Gastroesophageal sphincter (tissue), 4 donors: Measurements from ENCODE around the gene KCNH2. TPM values are rescaled to one million over a fixed set of nuclear protein-coding genes. Genes with fewer than 3 reads are reported as not detected.
"Not testable (repeated sequence)": the region's sequence is repeated elsewhere in the genome, so short reads cannot be mapped to it uniquely, and the experiment has no call there.

ENCODE experiments used
- ATAC-seq: fragments of 150-250 bp; one replicate; pipeline ENCODE4 v1.9.1; 2016; ENCODE audit warnings: mild to moderate bottlenecking, moderate library complexity
- H3K27ac ChIP-seq, 4 donors: fragments of 200-600 bp; sonication (generic) in 3 of 4; 1 replicate in 3 of 4; 2 replicates in 1 of 4; pipeline ENCODE4 v1.5.1; 2016 to 2019
- H3K27me3 ChIP-seq: fragments of 200-600 bp; sonication (generic); one replicate; pipeline ENCODE4 v1.5.1; 2019
- H3K36me3 ChIP-seq, 2 donors: fragments of 200-600 bp; sonication (generic); one replicate each; pipeline ENCODE4 v1.5.1; 2019; ENCODE audit warnings: control low read depth in 1 of 2
- H3K4me1 ChIP-seq, 3 donors: fragments of 200-600 bp; sonication (generic); 1 replicate in 2 of 3; 2 replicates in 1 of 3; pipeline ENCODE4 v1.5.1; 2016 to 2019; ENCODE audit warnings: control low read depth in 2 of 3
- H3K4me3 ChIP-seq, 2 donors: fragments of 200-600 bp; sonication (generic); one replicate each; pipeline ENCODE4 v1.5.1; 2019; ENCODE audit warnings: mild to moderate bottlenecking in 1 of 2, moderate library complexity in 1 of 2
- H3K9me3 ChIP-seq, 3 donors: fragments of 200-600 bp; sonication (generic); one replicate each; pipeline ENCODE4 v1.5.1; 2017 to 2019; ENCODE audit warnings: control low read depth in 2 of 3
- CTCF ChIP-seq, 4 experiments: fragments of 200-600 bp in 2 of 4; fragments of 450-650 bp in 2 of 4; sonication (generic) in 1 of 4; IDR thresholded peaks; one replicate each; pipeline ENCODE4 v1.5.1; 2017 to 2019; ENCODE audit warnings: antibody characterized with exemption in 4 of 4, mild to moderate bottlenecking in 2 of 4, moderate library complexity in 2 of 4
- EP300 ChIP-seq: sonication (generic); formaldehyde crosslinking; IDR thresholded peaks from one replicate; pipeline ENCODE4 v1.6.1; 2017; ENCODE audit warnings: antibody characterized with exemption, mild to moderate bottlenecking
- POLR2A ChIP-seq, 2 donors: fragments of 450-650 bp; IDR thresholded peaks; one replicate each; pipeline ENCODE4 v1.6.1; 2017; ENCODE audit warnings: antibody characterized with exemption in 2 of 2, mild to moderate bottlenecking in 2 of 2, moderate library complexity in 1 of 2
- POLR2AphosphoS5 ChIP-seq: sonication (generic); formaldehyde crosslinking; IDR thresholded peaks from one replicate; pipeline ENCODE4 v1.6.1; 2017; ENCODE audit warnings: antibody characterized with exemption
- WGBS, 2 donors: methylation state at CpG; one replicate each; pipeline ENCODE4 v1.1.5; 2018; ENCODE audit warnings: low coverage in 1 of 2; 5-methylcytosine and 5-hydroxymethylcytosine counted together
- total RNA-seq, 4 donors: library from RNA; depleted of rRNA; stranded (reverse); fragments of >200 nt; gene quantifications; one replicate each; pipeline ENCODE4 v1.1.0, GENCODE V29; 2016

The KCNH2 gene
- total RNA-seq, 4 donors from 2014 or later: 26.6 to 63.8 (median 36.3) TPM

GRCh38 chr7:150911590-150912267 lies 66.4 kb downstream of the KCNH2 start:
- 58 to 75% methylated on average over 4 to 8 of the region's 11 CpGs for WGBS, 2 donors
- H3K4me1 ChIP-seq: no peaks in the 10 kb centered on the region
- H3K27ac ChIP-seq: no peak overlapping the region
- H3K9me3 ChIP-seq: no peaks in the 10 kb centered on the region
- TF ChIP-seq EP300: no peak
- TF ChIP-seq POLR2A (IDR thresholded peaks at IDR 0.05): no peak
- no peaks in the 10 kb centered on the region for H3K36me3 ChIP-seq
- no peak overlapping the region for H3K4me3 ChIP-seq
- ATAC-seq: no peak
- peaks cover 8% of the 10 kb centered on the region for H3K27me3 ChIP-seq

GRCh38 chr7:150910996-150911422 lies 67.1 kb downstream of the KCNH2 start:
- H3K27me3 ChIP-seq: peaks cover 8% of the 10 kb centered on the region
- H3K36me3 ChIP-seq: no peaks in the 10 kb centered on the region
- H3K4me1 ChIP-seq: no peaks in the 10 kb centered on the region
- H3K9me3 ChIP-seq: no peaks in the 10 kb centered on the region
- TF ChIP-seq EP300 (no peak), POLR2A (IDR thresholded peaks at IDR 0.05) (no peak), POLR2AphosphoS5 (no peak), CTCF (IDR thresholded peaks at IDR 0.05) (no peak)
- 68 to 76% methylated on average over 3 to 6 of the region's 12 CpGs for WGBS, 2 donors
- no peak overlapping the region for H3K4me3 ChIP-seq
- H3K27ac ChIP-seq: no peak overlapping the region
- ATAC-seq: no peak

GRCh38 chr7:150910305-150910995 lies 67.7 kb downstream of the KCNH2 start:
- not testable (repeated sequence) for H3K27me3 ChIP-seq, H3K9me3 ChIP-seq, ATAC-seq, H3K36me3 ChIP-seq, H3K27ac ChIP-seq, H3K4me3 ChIP-seq, H3K4me1 ChIP-seq
- WGBS, 2 donors: 57 to 60% methylated on average over 2 to 4 of the region's 8 CpGs

GRCh38 chr7:150909200-150909995 lies 68.7 kb downstream of the KCNH2 start:
- no peak overlapping the region for H3K27ac ChIP-seq
- H3K4me3 ChIP-seq: no peak overlapping the region
- H3K36me3 ChIP-seq: no peaks in the 10 kb centered on the region
- no peak for ATAC-seq
- no peaks in the 10 kb centered on the region for H3K9me3 ChIP-seq
- H3K4me1 ChIP-seq: peaks cover 0 to under 1% (median under 1%) of the 10 kb centered on the region in 3 donors
- 51 to 63% methylated on average over 5 to 8 of the region's 8 CpGs for WGBS, 2 donors
- TF ChIP-seq CTCF (IDR thresholded peaks at IDR 0.05) (no peak), POLR2AphosphoS5 (no peak), EP300 (no peak), POLR2A (IDR thresholded peaks at IDR 0.05) (no peak)
- peaks cover 8% of the 10 kb centered on the region for H3K27me3 ChIP-seq

GRCh38 chr7:150908173-150908572 lies 69.9 kb downstream of the KCNH2 start:
- WGBS, 2 donors: 83 to 88% methylated on average over 2 of the region's 2 CpGs
- Histone ChIP-seq H3K4me1 (peaks cover 0 to 13% (median 6%) of the 10 kb centered on the region in 3 donors), H3K4me3 (no peak overlapping the region), H3K27me3 (peaks cover under 1% of the 10 kb centered on the region), H3K36me3 (no peaks in the 10 kb centered on the region), H3K27ac (no peak overlapping the region), H3K9me3 (no peaks in the 10 kb centered on the region)
- no peak for ATAC-seq
- TF ChIP-seq EP300 (no peak), POLR2A (IDR thresholded peaks at IDR 0.05) (no peak), CTCF (IDR thresholded peaks at IDR 0.05) (no peak), POLR2AphosphoS5 (no peak)
